Posterior cingulate gyrus (tissue), 11 donors: ENCODE measurements around the gene BCL2L1.

Experiments used
- DNase-seq, 10 donors: peaks; one replicate each; pipeline versions ENCODE4 v3.0.0 to v3.0.0-alpha.2; 2020 to 2021; ENCODE audit warnings: mixed read lengths in 3 of 10
- intact Hi-C: fragments of 100-400 bp; cut with DNase I; formaldehyde crosslinking; loops from one replicate; pipeline ENCODE4 v1.15.1; 2023

The BCL2L1 gene

GRCh38 chr20:31711179-31712111 lies 11.2 kb downstream of the BCL2L1 start:
- no peak for DNase-seq
- intact Hi-C loops = no loop called here

DNA sequence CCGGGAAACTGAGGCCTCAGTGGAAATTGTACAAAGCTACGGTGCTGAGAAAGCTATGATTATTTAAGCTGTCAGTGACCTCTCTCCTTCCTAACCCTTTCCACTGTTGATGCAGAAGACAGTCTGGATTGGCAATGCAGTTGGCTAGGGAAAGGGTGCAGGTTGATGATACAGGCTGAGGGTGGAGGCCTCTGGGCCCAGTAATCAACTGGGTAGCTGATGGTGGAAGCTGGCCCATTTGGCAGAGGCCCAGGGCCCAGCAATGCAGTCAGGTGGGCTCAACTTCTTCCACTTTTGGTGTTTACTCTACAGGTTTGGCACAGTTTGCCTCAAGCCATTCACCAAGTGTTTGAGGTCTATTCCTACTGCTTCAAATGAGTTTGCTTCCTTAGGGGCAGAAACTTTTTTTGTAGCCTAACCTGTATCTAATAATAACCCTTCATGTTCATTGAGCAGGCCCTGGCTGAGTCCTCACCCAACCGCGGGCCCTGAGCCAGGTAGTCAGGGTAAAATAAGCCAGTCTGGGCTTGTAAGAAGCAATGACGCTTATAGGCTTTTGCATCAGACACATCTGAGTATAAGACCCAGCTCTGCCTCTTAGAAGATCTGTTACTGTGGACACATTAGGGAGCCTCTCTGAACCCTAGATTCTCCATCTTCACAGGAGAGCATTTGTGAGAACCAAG lies 12.1 kb downstream of the BCL2L1 start:
- DNase-seq = no peak

GRCh38 chr20:31709939-31710338 lies 12.7 kb downstream of the BCL2L1 start:
- intact Hi-C loops = no loop called here
- DNase-seq = no peak

More for the DNA sequence above, 12.1 kb downstream of the BCL2L1 start:
- intact Hi-C loops = no loop called here

GRCh38 chr20:31708736-31709534 lies 13.7 kb downstream of the BCL2L1 start:
- intact Hi-C loops = no loop called here
- DNase-seq = no peak

GRCh38 chr20:31707994-31708735 lies 14.5 kb downstream of the BCL2L1 start:
- peak in 5 of 10 donors; percentile 30 to 88 (median 42) for DNase-seq
- intact Hi-C loops = no loop called here

GRCh38 chr20:31707258-31707615 lies 15.4 kb downstream of the BCL2L1 start:
- no peak for DNase-seq
- intact Hi-C loops = no loop called here

- intact Hi-C loops = no loop called here
- DNase-seq = no peak
These were observed 15.9 kb downstream of the BCL2L1 start for GRCh38 chr20:31706607-31707257.

- intact Hi-C loops = no loop called here
- DNase-seq = no peak
These were observed 16.8 kb downstream of the BCL2L1 start for GRCh38 chr20:31705598-31706597.

DNA sequence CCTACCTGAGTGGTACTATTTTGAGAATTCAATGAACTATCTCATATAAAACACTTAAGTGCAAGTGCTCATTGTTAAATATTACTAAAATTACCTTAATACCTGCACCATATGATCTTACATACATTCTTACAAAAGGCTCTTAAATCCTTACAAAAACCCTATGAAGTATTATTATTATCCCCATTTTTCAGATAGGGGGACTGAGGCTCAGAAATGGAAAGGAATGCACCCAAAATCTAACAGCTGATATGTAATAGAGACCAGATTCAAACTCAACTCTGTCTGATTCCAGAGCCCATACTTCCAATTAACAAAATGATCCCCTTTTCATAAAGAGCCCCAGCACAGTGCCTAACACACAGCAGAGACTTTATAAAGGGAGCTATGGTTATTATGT lies 17.5 kb downstream of the BCL2L1 start:
- no peak for DNase-seq
- intact Hi-C loops = no loop called here

DNA sequence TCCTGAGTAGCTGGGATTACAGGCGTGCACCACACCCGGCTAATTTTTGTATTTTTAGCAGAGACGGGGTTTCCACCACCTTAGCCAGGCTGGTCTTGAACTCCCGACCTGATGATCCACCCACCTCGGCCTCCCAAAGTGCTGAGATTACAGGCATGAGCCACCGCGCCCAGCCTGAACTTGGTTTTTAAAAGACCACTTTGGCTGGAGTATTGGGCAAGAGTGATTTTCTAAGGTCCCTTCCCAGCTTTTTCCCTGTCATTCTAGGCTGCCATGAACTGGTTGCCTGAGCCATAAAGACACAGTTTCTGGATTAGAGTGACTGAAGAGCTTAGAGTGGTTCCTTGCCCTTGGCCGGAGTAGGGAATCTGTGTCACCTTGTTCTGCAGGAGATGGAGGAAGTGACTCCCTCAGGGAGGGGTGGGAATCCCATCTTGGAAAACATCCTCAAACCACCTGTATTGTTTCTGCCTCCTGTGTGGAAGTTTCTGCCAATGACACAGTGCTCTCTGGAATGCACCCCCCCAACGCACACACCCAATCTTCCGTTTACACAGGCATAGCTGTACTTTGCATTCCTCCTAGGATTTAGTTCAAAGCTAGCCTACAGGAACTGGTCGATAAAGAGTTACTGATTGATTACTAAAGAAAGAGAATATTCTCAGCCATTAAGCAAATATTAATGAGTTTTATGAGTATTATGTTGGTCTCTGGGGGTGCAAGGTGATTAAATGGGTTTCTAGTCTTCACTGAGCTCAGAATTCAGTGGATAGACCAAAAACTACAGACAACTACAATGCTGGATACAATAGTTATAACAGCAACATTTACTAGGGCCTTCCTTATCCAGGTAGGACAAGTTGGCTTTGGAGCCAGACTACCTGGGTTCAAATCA lies 18.2 kb downstream of the BCL2L1 start:
- no peak for DNase-seq
- intact Hi-C loops = no loop called here

DNA sequence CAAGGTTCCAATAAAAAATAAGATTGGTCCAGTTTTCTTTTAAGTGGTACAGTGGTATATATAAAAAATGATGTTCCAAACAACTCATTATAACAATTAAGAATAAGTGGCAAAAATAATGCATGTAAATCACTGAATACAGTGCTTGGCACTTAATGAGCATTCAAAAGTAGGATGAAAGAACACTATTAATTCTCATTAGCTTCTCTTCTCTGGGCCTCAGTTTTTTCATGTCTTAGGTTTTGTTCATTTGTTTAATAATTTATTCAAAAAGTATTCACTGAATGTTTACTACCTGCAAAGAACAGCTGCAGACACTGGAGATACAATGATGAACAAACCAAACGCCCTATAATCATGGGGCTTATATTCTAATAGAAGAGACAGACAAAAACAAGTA lies 21.1 kb downstream of the BCL2L1 start:
- DNase-seq = no peak
- intact Hi-C loops = no loop called here

GRCh38 chr20:31700747-31701146 lies 21.9 kb downstream of the BCL2L1 start:
- intact Hi-C loops = no loop called here
- DNase-seq = no peak

DNA sequence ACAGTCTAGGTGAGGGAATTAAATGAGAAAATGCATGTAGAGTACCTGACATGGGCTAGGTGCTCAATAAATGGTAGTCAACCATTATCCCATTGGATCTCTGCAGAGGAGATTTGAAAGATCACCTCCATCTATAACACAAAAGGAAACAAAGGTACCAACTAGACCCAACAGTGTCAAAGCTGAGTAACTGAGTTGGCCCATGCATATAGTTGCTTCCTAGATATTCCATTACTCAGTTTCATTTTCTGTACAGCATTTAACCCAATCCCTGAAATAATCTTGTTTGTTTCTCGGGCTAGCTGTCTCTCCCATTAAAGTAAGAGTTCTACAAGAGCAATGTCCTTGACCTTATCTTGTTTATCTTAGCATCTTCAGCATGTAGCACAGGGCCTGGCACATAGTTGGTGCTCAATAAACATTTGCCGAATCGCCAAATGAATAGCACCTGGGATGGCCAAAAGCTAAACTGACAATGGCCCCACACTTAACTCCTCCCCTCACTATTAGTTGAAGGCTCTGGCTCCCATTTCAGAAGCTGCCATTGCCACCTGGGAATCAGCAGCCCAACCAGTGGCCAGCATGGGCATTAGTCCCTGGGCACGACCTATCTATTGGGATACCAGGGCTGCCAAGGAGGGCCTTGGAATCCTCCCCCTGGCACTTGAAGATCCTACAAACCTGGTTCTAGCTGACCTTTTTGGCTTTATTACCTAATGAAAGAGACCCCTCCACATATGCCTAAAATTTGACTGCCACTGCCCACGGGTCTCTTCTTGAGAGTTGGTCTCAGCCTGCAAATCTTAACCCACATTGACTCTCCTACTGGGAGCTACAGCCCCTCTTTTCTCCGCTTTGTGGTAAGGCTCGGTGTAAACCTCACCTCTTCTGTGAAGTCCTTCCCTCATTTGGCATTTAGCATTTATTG lies 22.6 kb downstream of the BCL2L1 start:
- DNase-seq = no peak
- intact Hi-C loops = no loop called here

- peak in 6 of 10 donors; percentile 18 to 87 (median 48) for DNase-seq
These were observed 23.6 kb downstream of the BCL2L1 start for GRCh38 chr20:31698803-31699718.

GRCh38 chr20:31698243-31698802 lies 24.3 kb downstream of the BCL2L1 start:
- no peak for DNase-seq
- intact Hi-C loops = no loop called here

More at GRCh38 chr20:31698803-31699718, 23.6 kb downstream of the BCL2L1 start:
- intact Hi-C loops = no loop called here
